ENCODE data around the gene PHETA1. TPM values are rescaled to one million over a fixed set of nuclear protein-coding genes. Genes with fewer than 3 reads are reported as not detected.

PHETA1 gene
- total RNA-seq, 1 experiment from 2014 or later, result 12.4 TPM

GRCh38 chr12:111312016-111312415 is 56.9 kb downstream of the PHETA1 start (continued):
- TF ChIP-seq, protein P1, sequence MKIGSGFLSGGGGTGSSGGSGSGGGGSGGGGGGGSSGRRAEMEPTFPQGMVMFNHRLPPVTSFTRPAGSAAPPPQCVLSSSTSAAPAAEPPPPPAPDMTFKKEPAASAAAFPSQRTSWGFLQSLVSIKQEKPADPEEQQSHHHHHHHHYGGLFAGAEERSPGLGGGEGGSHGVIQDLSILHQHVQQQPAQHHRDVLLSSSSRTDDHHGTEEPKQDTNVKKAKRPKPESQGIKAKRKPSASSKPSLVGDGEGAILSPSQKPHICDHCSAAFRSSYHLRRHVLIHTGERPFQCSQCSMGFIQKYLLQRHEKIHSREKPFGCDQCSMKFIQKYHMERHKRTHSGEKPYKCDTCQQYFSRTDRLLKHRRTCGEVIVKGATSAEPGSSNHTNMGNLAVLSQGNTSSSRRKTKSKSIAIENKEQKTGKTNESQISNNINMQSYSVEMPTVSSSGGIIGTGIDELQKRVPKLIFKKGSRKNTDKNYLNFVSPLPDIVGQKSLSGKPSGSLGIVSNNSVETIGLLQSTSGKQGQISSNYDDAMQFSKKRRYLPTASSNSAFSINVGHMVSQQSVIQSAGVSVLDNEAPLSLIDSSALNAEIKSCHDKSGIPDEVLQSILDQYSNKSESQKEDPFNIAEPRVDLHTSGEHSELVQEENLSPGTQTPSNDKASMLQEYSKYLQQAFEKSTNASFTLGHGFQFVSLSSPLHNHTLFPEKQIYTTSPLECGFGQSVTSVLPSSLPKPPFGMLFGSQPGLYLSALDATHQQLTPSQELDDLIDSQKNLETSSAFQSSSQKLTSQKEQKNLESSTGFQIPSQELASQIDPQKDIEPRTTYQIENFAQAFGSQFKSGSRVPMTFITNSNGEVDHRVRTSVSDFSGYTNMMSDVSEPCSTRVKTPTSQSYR (CRISPR knock-in tag; IDR thresholded peaks at IDR 0.05), result no peak
- TF ChIP-seq HMGA2 (CRISPR knock-in tag; IDR thresholded peaks at IDR 0.05) (no peak), GRHL2 (CRISPR knock-in tag; IDR thresholded peaks at IDR 0.05; ENCODE audit: insufficient replicate concordance, severe bottlenecking) (no peak), CBFB (CRISPR knock-in tag; IDR thresholded peaks at IDR 0.05; ENCODE audit: low read depth) (no peak), KAT7 (CRISPR knock-in tag; IDR thresholded peaks at IDR 0.05; ENCODE audit: borderline replicate concordance) (no peak)
- TF ChIP-seq, protein P2, sequence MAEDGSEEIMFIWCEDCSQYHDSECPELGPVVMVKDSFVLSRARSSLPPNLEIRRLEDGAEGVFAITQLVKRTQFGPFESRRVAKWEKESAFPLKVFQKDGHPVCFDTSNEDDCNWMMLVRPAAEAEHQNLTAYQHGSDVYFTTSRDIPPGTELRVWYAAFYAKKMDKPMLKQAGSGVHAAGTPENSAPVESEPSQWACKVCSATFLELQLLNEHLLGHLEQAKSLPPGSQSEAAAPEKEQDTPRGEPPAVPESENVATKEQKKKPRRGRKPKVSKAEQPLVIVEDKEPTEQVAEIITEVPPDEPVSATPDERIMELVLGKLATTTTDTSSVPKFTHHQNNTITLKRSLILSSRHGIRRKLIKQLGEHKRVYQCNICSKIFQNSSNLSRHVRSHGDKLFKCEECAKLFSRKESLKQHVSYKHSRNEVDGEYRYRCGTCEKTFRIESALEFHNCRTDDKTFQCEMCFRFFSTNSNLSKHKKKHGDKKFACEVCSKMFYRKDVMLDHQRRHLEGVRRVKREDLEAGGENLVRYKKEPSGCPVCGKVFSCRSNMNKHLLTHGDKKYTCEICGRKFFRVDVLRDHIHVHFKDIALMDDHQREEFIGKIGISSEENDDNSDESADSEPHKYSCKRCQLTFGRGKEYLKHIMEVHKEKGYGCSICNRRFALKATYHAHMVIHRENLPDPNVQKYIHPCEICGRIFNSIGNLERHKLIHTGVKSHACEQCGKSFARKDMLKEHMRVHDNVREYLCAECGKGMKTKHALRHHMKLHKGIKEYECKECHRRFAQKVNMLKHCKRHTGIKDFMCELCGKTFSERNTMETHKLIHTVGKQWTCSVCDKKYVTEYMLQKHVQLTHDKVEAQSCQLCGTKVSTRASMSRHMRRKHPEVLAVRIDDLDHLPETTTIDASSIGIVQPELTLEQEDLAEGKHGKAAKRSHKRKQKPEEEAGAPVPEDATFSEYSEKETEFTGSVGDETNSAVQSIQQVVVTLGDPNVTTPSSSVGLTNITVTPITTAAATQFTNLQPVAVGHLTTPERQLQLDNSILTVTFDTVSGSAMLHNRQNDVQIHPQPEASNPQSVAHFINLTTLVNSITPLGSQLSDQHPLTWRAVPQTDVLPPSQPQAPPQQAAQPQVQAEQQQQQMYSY (CRISPR knock-in tag; IDR thresholded peaks at IDR 0.05), result no peak

- Mint-ChIP-seq H3K9me3 (0 out of 2 replicates have a peak, but pooled peaks cover 7% of the 10 kb centered on the region), H3K36me3 (peaks cover 17% of the 10 kb centered on the region), H3K27me3 (ENCODE audit: low read depth) (no peaks in the 10 kb centered on the region; the same call in 1 of the 2 replicates), H3K27ac (no peak overlapping the region), H3K4me1 (0 out of 2 replicates have a peak, but pooled peaks cover 3% of the 10 kb centered on the region), H3K4me3 (no peak overlapping the region)
- DNase-seq (ENCODE audit: low spot score) (no peak), ATAC-seq (no peak)
- POLR2A ChIA-PET, result no interaction called here
- CTCF ChIA-PET, result interaction anchor here (1.3 to 4.2 kb wide), 2 partner anchors 11 to 374 kb away, joined by 4 to 20 read pairs; no protein-coding TSS in a partner anchor
- no peak for TF ChIP-seq PREB (CRISPR knock-in tag; IDR thresholded peaks at IDR 0.05; ENCODE audit: borderline replicate concordance)
These were observed 57.9 kb downstream of the PHETA1 start for GRCh38 chr12:111311011-111311410.

Other genes starting within 250 kb of the PHETA1 start
- 20.5 to 31.8 TPM (median 20.7 TPM) in 3 replicates for gene SH2B3, start 36.8 kb upstream of the PHETA1 start, total RNA-seq (2021)
- gene ATXN2, start 230.2 kb upstream of the PHETA1 start, total RNA-seq (2021), result 56.2 to 57.5 TPM (median 56.3 TPM) in 3 replicates

All from WTC11 (cell line).